HG03066 (cell line): ENCODE measurements around the gene FBXO42.
A peak's percentile ranks its signal among the peaks of the same experiment; 100 is the strongest.

Experiments used
- ATAC-seq: cut with Tn5 transposase; IDR thresholded peaks from one replicate; pipeline ENCODE4 v1.9.1; 2021; ENCODE audit warnings: low read depth; ENCODE audit not compliant: unreplicated experiment

FBXO42 gene

DNA sequence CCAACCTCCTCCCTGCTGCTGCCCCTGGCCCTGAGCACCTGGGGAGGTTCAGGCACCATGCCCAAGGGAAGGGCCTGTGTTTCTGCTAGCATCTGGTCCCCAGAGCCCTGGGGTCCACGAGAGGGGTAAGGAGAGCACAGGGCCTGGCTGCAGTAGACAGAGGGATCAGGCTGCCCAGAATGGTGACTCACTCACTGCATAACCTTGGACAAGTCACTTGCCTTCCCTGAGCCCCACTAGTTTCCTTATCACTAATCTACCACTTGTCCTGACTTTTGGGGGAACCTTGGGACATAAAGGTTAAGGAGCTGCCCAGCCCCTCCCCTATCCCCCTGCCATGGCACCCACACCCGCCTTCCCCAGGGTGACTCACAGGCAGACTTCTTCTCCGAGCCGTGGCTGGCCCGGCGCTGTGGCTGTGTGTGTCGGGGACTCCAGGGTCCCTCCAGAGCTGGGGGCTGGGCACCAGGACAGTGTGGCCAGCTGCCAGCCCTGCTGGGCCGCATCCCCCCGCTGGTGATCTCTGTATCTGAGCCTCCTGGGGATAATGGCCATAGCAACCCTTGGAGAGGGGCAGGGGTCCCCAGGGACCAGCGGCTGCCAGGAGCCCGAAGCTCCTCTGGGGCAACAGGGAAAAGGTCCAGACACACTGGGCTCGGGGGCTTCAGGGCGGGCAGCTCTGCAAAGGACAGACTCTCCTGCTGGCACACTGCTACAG lies 143.9 kb downstream of the FBXO42 start:
- no peak for ATAC-seq

DNA sequence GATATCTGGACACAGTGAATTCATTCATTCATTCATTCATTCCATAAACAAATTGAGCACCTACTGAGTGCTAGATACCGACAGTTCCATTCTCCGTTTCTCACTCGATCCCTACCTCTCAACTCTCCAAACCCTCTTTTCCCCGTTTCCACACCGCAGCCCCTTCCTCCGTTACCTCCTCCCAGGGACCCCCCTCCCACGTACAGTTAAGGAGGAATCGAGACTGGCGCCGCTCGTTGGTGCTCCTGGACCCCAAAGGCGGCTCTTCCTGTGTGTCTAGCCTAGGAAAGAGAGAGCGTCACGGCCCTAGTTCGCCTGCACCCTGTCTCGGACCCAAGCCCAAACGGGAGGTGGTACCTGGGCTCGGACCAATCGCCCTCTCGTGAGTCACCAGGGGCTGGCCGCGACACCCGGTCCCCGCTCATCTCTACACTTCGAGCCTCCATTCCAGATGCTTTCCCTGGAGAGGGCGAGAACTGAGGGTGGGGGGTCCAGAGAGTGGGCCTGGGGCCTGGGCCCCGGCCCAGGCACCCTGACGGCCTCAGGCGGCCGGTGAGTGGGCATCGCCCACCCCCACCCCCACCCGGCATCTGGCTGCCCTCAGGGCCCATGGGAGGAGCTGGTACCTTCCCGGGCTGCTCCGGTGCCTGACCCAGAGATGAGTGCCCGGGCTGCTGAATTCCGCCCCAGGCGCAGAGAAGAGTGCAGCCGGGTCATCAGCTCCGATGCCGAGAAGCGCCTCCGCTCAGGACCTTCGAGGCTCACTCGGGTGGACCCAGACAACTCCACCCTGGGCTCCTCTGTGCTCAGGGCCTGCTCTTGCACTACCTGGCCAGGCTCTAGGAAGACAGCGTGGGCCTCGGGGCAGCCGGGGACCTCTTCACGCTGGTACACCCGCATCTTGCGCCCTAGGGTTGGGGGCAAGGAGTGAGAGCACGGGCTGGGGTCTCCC lies 144.7 kb downstream of the FBXO42 start:
- no peak for ATAC-seq

DNA sequence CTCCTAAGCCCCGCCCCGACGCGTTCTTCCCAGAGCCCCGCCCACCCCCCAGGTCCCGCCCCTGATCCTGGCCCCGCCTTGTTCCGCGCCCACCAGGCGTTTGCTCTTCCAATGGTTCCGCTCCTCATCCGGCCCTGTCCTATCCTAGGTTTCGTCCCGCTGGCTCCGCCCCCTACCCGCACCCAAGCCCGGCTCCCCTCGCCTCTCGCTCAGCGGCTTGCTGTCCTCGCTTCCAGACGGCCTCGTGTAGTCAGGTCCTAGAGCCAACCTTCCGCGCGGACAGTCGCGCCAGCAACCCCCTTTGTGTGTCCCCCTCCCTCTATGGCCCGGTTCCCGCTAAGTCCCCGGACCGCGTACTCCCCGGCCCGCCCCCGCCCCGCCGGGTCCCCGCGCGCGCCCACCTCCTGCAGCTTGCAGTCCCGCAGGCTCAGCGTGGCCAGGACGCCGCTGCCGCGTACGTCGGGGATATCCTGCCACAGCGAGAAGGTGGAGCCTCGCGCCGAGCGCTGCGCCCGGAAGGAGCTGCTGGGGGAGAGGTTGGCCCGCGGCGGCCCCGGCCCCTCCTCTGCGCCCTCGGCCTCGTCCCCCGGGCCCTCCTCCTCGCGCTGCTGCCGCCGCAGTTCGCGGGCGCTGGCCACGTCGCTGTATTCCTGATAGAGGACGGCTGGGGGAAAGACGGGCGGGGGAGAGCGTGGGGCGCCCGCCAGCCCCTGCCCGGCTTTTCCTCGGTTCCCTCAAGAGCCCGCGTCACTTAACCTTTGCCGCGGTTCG lies 145.5 kb downstream of the FBXO42 start:
- peak; percentile 89 for ATAC-seq

DNA sequence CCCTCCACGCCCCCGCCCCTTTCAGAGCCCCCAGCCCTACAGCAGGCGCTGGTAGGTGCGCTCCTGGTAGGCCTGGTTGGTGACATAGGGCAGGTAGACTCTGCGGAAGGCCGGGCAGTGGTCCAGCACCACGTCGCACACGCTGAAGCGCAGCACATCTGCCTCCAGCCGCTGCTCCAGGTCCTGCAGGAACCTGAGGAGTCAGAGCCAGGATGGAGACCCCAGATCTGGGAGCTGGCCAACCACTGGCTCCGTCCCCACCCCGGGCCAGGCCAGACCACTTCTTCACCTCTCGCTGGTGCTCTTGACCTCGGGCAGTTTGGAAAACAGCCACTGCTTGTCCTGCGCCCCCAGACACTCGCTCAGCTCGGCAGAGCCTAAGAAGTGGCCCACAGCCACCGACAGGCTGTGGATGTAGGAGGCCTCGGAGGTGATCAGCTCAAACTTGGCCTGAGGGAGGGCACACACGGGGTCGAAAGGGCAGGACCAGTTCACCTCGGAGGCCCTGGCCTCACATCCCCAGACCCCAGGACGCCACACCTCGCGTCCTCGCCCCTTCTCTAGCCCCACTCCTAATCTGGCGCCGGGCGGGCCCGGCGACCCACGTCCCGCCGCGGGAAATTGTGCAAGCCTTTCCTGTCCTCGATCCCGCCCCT lies 146.3 kb downstream of the FBXO42 start:
- ATAC-seq = peak; percentile 22

DNA sequence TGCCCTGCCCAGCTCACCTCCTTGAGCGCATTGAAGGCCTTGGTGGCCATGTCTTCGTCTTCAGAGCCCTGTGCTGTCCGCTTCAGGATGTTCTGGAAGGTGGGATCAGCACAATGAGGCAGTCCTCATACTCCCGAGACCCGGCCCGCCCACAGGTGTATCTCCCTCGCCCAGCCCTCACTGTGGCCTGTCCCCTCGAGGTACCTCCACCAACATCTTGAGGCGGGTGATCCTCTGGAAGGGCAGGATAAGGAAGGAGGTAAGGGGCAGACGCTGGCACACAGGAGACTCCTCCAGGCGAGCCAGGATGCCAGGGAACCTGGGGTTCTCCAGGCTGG lies 147.0 kb downstream of the FBXO42 start:
- ATAC-seq = no peak

DNA sequence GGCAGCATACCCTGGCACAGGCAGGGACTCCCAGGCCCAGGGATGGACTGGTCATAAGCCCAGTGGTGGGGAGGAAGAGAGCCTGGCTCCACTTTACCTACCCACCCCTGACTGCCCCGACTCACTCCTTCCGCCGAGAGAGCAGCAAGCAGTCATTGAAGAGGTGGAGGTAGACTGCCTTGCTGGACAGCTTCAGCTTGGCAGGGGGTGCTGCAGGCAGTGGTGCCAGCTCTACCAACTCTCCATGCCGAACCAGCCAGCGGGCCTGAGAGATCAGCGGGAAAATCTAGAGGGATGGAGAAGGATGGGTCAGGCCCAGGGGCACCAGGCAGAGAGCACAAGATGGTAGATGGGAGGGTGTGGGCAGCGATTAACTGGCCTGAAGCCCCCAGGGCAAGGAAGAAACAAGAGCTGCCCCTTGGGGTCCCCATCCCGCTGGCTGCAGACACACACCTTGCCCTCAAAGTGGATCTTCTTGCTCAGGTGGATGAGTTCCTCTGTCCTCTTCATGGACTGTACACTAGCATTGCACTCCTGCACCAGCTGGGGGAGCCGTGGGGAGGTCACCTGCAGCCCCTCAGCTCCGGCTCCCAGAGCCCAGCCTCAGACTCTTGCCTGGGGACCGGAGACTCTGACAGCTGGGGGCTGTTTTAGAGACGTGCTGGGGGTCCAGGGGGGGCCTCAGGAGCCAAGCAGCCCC lies 147.5 kb downstream of the FBXO42 start:
- no peak for ATAC-seq

DNA sequence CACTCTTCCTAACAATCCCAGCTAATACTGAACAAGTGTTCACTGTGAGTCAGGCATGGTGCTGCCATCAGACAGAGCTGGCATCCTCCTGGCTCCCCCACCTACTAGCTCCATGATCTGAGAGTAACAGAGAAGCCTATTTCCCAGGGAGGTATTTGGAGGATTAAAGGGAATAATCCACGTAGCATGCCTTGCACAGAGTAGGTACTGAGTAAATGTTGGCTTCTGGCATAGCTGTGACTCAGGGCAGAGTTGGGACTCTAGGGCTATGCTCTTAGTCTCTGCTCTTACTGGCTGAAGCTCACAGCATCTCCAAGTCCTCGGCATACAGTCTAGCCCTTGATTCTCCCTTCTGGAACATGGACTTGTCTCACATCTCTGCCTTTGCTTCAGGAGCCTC lies 148.1 kb downstream of the FBXO42 start:
- ATAC-seq = no peak

DNA sequence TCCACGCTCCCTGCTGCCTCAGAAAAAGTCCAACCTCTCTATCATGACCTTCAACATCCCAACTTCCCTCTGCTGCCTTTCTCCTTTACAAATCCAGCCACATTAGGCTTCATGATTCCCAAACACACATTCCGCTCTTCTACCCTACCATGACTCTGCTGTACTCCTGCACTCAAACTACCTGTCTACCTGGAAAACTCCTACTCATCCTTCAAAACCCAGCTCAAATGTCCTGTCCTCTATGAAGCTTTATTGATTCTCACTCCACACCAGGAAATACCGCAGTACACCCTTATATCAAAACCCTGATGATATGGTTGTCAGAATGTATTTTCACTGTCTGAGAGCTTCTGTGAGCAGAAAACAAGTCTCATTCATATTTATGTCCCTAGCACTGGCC lies 148.7 kb downstream of the FBXO42 start:
- ATAC-seq = no peak

DNA sequence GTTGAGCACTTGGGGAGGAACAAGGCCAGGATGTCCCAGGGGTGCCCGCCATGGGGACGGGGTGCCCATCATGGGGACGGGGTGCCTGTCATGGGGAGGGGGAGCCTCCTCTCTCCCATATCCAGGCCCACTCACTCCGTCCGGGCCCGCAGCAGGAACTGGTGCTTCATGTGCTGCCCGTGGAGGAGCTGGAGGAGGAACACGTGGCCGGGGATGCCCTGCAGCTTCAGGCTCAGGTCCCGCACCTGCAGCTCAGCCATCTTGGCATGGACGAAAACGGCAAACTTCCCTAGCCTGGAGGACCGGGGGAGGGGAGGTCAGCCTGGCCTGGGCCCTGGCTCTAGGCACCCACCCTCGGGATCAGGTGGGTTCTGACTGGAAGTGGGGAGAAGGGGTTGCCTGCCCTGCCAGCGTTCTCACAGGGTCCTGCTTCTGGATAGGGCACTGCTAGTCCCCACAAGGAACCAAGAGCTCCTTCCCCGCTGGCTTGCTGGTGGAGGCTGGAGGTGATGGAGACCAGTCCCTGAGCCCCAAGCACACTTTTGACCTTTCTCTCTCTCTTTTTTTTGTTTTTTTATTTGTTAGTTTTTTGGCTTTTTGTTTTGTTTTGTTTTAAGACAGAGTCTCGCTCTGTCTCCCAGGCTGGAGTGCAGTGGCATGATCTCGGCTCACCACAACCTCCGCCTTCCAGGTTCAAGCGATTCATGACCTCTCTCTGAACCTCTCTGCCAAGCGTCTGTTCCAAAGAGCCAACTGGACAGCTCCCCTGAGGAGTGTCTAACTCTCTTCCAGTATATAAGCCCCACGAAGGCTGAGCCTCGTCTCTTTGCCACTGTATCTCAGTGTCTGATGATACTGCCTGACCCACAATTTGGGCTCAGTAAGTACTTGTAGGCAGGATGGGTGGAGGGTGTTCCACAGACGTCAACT lies 149.7 kb downstream of the FBXO42 start:
- ATAC-seq = no peak

DNA sequence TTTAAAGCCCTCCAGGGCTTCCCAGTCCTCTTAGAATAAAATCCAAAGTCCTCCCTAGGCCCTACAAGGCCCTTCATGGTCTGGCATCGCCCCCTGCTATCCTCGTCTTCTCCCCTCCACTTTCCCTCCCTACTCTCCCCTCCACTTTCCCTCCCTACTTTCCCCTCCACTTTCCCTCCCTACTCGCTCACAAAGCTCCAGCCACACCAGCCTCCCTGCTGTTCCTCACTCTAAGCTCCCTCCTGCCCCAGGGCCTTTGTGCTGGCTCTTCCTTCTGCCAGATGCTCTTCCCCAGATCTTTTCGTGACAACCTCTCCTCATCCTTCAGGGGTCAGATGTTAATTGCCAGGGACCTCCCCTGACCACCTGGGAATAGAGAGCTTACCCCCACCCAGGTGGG lies 152.6 kb downstream of the FBXO42 start:
- ATAC-seq = no peak

DNA sequence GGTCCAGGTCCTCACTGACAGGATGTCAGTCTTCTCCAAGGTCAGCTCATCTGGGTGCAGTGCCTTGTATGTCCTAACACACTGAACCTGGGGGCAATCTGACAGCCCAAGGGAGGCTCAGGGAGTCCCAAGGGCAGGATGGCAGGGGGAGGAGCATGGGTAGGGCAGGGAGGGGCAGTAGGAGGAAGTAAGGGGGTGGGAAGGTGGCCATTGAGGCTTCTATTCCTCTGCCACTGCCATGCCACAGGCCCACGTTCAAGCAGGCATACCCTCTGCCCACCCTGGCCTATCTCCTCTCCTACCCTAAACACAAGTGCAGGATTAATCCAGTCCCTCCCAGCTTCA lies 153.2 kb downstream of the FBXO42 start:
- no peak for ATAC-seq

DNA sequence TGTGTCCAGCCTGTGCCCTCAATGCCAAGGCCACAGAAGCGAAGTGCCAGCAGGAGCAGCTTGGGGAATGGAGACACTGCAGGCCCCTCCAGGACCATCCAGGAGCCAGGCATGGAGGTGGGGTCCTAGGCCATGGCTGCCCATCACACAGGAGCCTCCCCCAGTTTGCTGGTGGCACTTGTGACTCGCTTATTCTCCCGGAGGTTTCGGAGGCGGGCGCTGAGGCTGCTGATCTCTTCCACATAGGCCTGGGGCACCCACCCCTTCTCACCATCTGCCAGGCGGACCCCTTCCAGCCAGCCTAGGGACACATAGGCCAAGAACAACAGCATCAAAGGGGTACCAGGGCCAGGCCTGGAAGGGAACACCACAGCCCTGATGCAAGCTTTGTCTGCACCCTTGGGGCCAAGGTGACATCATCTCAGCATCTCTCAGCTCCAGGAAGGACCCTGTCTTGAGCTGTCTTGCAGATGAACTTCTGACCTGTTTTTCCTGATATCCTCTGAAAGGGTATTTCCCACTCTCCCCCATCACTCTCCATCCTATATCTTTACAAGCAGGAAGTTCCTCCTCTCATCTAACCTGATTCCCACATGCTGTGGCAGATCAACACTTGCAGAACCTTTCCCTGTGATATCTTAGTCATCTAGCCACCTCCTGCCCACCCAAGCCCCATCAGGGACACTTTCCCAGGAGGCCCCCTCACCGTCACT lies 153.7 kb downstream of the FBXO42 start:
- ATAC-seq = no peak

DNA sequence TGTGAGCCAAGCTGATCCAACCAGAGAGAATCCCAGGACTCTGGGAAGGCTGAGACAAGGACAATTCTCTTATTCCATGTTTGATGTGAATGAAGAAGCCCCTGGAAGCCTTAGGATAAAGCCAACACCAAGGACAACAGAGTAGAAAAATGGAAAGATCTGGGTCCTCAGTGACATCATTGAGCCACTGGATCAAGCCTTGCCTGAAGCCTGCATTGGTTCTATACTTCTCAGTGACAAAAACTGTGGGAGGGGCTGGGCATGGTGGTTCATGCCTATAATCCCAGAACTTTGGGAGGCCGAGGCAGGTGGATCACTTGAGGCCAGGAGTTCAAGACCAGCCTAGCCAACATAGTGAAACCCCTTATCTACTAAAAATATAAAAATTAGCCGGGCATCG lies 155.4 kb downstream of the FBXO42 start:
- no peak for ATAC-seq
